Ovary (tissue), 3 donors: Measurements from ENCODE around the gene WDR76.

Source experiments
- CTCF ChIP-seq, 3 donors: fragments of 450-650 bp in 2 of 3; fragments of 200-600 bp in 1 of 3; IDR thresholded peaks; one replicate each; pipeline versions ENCODE4 v1.5.1 to v1.8.0; 2016 to 2022; ENCODE audit warnings: antibody characterized with exemption in 3 of 3, mild to moderate bottlenecking in 1 of 3
- EP300 ChIP-seq: sonication (generic); formaldehyde crosslinking; IDR thresholded peaks from one replicate; pipeline ENCODE4 v1.6.1; 2017; ENCODE audit warnings: antibody characterized with exemption
- POLR2A ChIP-seq: fragments of 450-650 bp; IDR thresholded peaks from one replicate; pipeline ENCODE4 v1.6.1; 2017; ENCODE audit warnings: antibody characterized with exemption, mild to moderate bottlenecking, moderate library complexity
- donor health status: DM: no; HTN: no; CAD: no.

GRCh38 chr15:43876872-43877271 lies 50.1 kb downstream of the WDR76 start:
- no peak for TF ChIP-seq CTCF (IDR thresholded peaks at IDR 0.05)
- TF ChIP-seq POLR2A, result no peak
- no peak for TF ChIP-seq EP300
